COLO829 (cell line): Measurements from ENCODE around the gene FBXO33.
A peak's percentile ranks its signal among the peaks of the same experiment; 100 is the strongest.

ENCODE experiments used
- DNase-seq: peaks from one replicate; pipeline ENCODE4 v3.0.0; 2012; ENCODE audit warnings: low spot score

FBXO33 gene

GRCh38 chr14:39432179-39432618 lies at the start of gene FBXO33:
Gene FBXO33, minus strand, starts transcription at chr14:39432433. Its CDS starts 271 bp downstream, at chr14:39432162.
- peak; percentile 94 for DNase-seq

GRCh38 chr14:39474416-39474911 lies 42.2 kb upstream of the FBXO33 start:
- no peak for DNase-seq

DNA sequence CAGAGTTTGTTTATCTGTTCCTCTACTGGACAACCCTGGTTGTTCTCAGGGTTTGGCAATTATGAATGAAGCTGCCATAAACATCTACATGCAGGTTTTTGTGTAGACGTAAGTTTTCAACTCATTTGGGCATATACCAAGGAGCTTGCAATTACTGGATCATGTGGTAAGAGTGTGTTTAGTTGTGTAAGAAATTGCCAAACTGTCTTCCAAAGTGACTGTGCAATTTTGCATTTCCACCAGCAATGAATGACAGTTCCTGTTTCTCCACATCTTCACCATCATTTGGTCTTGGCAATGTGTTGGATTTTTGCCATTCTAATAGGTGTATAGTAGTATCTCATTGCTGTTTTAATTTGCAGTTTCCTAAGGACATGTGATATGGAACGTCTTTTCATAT lies 39.8 kb upstream of the FBXO33 start:
- DNase-seq = no peak

DNA sequence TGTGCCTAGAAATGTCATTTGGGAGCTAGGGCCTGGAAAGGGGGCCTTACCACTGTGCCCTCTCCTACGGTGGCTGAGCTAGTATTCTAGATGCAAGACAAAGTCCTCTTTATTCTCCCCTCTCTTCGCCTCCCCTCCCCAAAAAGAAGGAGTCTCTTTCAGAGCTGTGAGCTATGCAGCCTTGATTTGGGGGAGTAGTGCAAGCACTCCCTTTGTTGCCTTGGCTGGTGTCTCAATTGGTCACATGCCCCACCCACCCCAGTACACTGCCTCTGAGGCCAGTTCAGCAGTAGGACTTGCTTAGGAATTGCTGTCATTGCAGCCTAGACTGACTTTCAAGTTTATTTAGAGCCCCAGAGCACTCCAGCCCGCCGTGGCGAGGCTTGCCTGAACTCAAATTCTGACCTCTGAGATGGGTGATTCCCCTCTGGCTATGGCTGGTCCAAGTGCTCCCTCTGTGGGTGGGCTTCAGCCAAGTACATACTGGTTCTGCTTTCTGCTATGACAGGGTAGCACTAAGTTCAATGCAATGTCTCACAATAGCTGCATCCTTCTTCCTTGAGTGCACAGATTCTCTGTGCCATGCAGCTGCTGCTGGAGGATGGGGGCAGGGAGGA lies 37.0 kb upstream of the FBXO33 start:
- DNase-seq = no peak

DNA sequence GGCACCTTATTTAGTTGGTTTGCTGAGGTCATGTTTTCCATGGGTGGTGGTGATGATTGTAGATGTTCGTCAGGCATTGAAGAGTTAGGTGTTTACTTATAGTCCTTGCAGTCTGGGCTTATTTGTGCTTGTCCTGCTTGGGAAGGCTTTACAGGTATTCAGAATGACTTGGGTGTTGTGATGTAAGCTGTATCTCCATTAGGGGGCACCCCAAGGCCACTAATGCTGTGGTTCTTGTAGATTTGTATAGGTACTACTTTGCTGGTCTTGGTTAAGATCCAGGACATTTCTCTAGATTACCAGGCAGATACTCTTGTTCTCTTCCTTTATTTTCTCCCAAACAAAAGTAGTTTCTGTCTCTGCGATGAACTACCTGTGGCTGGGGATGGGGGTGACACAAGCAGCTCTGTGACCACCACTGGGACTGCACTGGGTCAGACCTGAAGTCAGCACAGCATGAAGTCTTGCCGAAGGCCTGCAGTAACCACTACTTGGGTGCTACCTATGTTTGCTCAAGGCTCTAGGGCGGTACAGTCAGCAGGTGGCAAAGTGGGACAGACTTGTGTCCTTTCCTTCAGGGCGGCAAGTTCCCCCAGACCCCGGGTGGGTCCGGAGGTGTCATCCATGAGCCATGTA lies 35.8 kb upstream of the FBXO33 start:
- no peak for DNase-seq

DNA sequence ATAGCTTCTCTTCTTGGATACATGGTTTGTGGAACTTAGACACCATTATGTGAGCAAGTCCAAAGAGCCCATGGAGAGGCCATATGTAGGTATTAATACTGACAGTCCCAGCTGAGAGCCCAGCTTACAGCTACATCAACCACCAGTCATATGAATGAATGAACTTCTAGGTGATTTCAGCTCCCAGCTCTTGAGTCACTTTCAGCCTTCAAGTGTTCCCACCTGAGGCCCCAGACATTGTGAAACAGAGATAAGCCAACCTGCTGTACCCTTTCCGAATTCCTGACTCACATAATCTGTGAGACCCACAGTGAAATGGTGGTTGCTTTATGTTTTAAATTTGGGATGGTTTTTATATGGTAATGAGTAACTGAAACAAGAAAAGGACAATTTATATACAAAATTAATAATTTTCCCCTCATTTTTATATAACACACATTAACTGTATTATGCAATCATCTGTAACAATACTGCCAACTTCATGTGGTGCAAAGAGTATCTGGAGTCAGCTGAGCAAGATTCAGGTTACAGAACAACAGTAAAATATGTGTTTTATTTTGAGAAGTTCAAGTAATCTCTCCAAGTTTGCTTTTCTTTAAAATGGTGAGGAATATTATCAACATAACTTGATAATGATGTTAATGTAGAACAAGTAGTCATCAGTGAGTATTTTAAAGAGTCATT lies 27.7 kb upstream of the FBXO33 start:
- no peak for DNase-seq

- no peak for DNase-seq
Measured at GRCh38 chr14:39456702-39457250, 24.5 kb upstream of the FBXO33 start.

GRCh38 chr14:39454906-39455539 lies 22.8 kb upstream of the FBXO33 start:
- DNase-seq = no peak

GRCh38 chr14:39452680-39453079 lies 20.4 kb upstream of the FBXO33 start:
- DNase-seq = no peak

GRCh38 chr14:39451811-39452210 lies 19.6 kb upstream of the FBXO33 start:
- DNase-seq = no peak

- no peak for DNase-seq
Measured at GRCh38 chr14:39447175-39447661, 15.0 kb upstream of the FBXO33 start.

- DNase-seq = no peak
Measured at GRCh38 chr14:39446131-39446744, 14.0 kb upstream of the FBXO33 start.

GRCh38 chr14:39442293-39442692 lies 10.1 kb upstream of the FBXO33 start:
- DNase-seq = no peak

GRCh38 chr14:39441805-39442204 lies 9.6 kb upstream of the FBXO33 start:
- DNase-seq = no peak

DNA sequence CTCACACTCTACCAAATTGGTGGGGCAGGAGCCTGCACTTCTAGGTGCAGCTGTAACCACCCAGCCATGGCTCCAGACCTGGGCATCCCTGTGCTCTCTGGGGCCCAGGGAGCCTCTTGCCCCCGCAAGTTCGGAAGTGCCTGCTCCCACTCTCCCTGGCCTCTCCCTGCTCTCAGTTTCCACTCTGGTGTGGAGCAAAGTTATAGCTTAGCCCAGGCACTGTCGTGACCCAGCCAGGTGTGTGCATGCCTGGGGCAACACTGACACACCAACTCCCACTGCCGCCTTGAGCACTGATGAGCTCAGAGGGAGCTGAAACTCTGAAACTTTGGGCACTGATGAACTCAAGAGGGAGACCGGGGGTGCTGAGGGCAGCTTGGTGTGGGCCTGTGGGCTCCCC lies 8.7 kb upstream of the FBXO33 start:
- DNase-seq = no peak

GRCh38 chr14:39435241-39435640 lies 3.0 kb upstream of the FBXO33 start:
- no peak for DNase-seq

GRCh38 chr14:39434401-39434800 lies 2.2 kb upstream of the FBXO33 start:
- no peak for DNase-seq

GRCh38 chr14:39433452-39433813 lies 1.2 kb upstream of the FBXO33 start:
- DNase-seq = no peak

DNA sequence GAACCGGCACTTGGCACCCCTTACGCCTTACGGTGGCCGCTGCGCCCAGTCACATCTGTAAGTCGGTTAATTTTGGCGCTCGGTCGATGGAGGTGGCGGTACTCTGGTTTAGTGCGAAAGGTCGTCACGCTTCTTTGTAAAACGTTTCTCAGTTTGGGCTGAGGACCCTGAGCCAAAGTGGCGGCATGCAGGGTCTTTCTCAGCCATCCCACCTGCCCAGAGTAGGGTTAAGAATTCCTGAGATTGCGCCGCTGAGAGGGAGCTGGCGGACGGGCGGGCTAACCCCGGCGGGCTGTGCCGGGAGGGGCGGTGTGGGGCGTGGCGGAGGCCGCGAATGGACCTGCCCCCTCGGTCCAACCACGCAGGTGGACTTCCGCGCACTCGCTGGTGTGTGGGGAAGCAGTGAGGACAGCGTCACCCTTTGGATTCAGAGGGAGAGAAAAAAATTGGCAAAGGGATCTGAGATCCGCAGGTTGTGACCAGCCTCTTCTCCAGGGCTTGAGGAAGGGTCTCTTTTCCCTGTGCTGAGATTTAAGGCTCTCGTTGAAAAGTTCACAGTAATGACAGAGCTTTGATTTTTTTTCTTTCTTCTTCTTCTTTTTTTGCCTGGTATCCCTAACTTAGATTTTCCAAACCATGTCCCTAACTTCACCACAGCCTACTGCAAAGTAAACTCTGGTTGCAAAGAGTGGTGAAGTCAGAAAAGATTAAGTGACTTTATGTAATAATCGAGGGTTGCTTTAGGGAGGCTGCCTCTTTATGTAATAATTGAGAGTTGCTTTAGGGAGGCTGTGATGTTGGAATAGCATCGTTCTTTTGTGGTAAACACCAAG lies 602 bp upstream of the FBXO33 start:
- DNase-seq = peak; percentile 65

DNA sequence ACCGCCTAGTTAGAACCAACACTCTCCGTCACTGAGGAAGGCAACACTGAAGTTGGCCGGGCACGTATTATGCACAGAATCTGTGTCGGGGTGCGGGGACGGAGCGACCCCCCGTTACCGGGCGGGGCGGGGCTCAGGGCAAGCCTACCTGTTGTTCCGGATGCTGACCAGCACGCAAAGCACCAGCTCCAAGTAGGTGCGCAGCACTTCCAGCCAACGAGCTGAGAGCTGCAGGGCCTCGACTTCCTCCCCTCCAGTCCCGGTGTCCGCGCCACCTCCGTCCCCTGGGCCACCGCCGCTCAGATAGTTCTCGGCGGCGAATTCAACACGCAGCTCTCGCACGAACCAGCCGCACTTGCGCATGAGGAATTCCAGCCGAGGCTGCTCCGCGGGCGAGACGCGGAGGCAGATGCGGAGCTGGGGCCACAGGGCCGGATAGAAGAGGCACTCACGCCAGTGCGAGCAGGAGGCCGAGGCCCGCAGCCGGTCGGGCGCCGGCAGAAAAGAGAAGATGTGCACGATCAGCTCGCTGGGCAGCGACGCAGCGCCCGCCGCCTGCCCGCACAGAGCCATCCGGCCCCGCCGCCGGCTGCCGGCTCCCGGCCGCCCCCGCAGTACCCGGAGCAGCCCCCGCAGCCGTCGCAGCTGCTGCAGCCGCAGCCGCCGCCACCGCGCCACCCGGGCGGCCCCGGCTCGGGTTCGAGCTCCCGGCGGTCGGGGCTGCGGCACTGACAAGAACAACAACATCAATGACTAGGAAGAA lies 636 bp downstream of the FBXO33 start:
- no peak for DNase-seq
